GM19351 (cell line): ENCODE results near the gene TSSC4.

Experiments
- ATAC-seq: cut with Tn5 transposase; IDR thresholded peaks from one replicate; pipeline ENCODE4 v1.9.1; 2021; ENCODE audit warnings: mild to moderate bottlenecking, moderate library complexity; ENCODE audit not compliant: unreplicated experiment

TSSC4 gene

DNA sequence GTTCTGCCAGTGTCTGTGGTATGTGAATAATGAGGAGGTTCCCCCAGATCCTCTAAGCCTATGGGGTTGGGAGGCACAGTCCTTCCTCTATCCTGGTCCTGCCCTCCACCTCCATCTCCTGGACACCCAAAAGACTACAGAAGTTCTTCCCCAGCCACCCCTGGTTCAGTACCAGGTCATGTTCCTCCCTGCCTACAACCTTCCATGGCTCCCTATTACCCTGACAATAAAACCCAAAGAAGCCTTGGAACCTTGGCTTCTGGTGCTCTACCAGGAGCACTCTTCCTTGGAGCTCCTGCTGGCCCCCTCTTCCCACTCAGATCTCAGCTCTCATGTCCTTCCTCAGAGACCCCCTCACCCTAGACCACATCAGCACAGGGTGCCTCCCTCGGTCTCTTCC lies 30.8 kb downstream of the TSSC4 start:
- ATAC-seq = no peak

DNA sequence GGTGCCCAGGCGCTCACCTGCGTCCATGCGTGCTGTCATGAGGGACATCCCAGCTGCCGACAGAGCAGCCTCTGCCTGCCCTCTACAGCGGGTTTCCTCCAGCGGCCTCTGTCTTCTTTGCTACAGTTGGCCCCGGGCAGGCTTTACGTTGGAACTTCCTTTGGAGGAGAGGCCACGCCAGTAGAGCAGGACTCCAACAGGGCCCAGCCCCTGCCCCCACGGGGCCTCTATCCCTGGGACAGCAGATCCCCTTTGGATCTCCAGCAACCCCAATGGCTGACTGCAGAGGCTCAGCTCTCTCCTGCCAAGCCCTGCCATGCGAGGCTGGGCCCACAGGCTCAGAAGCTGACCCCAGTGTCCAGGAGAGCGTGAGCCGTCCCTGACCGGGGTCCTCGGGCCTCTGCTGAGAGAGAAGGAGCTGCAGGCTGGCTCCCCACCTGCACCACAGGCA lies 31.6 kb downstream of the TSSC4 start:
- no peak for ATAC-seq

DNA sequence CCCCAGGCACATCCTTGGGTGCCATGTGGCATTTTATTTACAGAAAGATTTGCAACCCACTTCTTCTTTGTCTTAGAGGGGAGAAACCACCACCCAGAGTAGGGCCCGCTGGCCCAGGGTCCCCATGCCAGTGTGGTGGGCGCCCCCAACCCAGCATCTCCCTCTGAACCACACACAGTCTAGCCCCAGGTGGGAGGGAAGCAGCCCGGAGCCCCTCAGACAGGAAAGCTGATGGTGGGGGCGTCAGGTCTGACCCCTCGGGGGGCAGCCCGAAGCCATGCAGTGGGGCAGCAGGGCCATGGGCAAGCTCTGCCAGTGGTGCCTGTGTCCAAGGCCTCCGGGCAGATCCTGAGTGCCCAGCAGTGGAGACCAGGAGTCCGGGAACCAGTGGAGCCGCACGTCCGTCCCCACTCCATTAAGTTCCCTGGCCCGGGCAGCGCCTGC lies 32.1 kb downstream of the TSSC4 start:
- ATAC-seq = no peak

DNA sequence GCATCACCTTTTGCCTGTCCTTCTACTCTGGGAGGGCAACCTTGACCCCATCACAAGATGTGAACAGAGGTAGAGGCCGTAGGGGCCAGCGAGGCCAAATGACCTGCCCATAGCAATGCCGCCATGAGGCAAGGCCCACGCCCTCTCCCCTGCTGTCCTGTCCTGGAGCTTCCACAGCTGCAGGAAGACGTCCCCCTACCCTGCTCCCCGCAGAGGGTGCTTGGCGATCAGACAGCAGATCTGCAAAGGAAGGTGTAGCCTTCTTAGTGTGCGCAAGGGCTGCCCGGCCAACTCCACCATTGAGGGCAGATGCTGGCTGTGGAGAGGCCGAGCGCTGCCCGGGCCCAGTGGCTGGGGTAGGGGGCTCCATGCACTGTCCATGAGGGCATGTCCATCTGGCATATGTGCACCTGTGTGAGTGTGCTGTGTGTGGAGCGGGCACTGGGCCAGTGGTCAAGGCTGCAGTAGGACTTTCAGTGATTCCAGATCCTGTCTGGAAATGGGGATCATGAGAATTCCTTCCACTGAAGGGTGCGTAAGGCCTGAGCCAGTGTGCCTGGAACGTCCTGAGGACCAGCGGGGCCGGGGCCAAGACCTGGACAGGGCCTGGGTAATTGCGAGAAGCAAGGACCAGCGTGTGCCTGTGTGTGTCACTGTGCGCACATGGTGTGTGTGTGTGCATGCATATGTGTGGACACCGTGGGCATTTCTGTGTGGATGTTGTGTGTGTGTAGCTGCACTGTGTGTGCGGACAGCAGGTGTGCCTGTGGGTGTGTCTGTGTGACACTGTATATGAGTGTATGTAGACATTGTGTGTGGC lies 32.8 kb downstream of the TSSC4 start:
- no peak for ATAC-seq

DNA sequence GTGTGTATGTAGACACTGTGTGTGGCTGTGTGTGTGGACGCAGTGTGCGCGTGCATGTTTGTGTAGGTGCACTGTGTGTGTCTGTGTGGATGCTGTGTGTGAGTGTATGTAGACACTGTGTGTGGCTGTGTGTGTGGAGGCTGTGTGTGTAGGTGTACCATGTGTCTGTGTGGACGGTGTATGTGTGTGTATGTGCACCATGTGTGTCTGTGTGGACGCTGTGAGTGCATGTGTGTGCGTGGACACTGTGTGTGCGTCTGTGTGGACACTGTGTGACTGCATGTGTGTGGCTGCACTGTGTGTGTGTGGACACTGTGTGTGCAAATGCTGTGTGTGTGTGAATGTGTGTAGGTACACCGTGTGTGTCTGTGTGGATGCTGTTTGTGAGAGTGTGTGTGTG lies 33.5 kb downstream of the TSSC4 start:
- ATAC-seq = no peak

DNA sequence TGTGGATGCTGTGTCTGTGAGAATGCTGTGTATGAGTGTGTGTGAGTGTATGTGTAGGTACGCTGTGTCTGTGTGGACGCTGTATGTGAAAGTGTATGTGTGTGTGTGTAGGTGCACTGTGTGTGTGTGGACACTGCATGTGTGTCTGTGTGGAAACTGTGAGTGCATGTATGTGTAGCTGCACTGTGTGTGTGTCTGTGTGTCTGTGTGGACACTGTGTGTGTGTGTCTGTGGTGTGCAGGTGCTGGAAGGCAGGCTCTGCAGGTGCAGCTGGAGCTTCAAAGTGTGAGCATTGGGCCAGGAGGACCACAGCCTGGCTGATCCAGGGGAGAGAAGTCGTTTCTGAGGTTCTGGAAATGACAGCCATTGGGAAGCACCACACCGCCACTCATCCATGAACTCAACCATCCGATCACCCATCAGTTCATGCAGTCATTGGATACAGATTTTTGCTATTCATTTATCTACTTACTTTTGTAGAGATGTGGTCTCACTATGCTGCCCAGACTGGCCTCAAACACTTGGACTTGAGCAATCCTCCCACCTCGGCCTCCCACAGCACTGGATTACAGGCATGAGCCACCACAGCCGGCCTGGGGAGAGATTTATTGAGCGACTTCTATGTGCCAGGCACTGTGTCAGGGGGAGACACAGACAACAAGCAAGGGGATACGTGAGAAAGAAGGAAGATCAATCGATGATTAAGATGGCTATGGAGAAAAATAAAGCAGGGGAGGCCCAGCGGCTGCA lies 34.1 kb downstream of the TSSC4 start:
- no peak for ATAC-seq

DNA sequence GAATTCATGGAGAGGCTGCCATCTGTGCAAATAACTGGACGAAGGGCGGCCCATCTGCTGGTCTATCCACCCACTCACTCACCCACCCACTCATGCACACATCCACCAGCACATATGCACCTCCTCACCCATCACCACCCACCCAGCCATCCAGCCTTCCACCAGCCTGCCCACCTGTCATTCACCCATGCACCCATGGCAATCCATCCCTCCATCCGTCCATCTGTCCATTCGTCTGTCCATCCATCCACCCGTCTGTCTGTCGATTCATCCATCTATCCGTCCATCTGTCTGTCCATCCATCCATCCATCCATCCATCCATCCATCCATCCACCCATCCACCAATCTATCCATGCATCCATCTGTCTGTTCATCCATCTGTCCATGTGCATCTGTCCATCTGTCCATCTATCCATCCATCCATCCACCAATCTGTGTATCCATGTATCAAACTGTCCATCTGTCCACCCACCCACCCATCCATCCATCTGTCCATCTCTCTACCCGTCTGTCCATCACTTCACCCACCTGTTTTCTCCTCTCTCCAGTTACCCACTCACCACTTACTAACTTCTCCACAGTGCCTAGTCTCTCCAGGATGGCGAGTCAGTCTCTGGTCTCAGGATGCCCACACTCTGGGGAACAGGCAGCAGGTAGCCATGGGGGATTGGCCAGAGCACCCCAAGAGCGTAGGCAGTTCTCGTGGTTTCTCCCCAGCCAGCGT lies 34.9 kb downstream of the TSSC4 start:
- ATAC-seq = no peak

DNA sequence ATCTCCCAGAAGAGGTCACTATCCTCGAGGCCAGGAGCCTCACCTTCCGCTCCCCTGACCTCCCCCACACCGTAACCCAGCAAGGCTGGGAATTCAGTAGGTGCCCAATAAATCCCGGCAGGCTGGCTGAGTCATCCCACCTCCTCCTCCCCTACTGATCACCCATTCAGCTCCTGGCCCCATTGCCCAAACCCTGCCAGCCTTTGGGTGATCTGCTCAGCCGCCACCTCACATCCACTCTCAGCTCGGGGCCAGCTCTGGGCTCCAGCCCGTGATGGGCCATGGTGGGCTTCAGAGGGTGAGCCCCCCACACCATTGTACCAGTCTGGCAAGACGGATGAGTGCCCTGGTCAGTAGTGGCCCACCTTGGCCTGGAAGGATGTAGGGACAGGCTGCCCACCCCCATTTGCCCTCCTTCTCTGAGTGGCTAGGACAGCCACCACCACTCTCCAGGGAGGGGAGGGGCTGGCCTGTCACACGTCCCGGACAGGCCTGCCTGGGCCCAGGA lies 35.5 kb downstream of the TSSC4 start:
- ATAC-seq = no peak

DNA sequence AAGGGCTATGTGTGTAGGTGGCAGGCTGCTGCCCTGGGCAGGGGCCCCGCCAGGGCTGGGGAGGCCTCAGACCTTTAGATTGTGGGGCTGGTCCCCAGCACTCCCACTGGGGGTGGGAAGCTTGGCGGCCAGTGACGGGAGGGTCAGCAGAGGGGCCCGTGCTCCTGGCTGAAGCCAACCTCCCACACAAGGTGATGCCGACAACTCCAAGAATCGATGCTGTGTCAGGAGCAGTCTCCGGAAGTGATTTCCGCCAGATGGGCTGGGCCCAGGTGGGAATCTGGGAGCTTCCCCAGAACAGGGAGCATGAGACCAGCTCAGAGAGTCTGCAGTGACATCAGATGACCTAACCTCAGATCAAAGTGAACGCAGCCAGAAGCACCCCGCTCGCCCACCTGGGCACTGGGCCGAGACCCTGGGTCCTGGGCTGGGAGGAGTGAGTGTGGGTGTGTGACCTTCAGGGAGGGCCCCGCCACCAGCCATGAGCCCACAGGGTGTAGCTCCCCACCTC lies 36.0 kb downstream of the TSSC4 start:
- no peak for ATAC-seq

DNA sequence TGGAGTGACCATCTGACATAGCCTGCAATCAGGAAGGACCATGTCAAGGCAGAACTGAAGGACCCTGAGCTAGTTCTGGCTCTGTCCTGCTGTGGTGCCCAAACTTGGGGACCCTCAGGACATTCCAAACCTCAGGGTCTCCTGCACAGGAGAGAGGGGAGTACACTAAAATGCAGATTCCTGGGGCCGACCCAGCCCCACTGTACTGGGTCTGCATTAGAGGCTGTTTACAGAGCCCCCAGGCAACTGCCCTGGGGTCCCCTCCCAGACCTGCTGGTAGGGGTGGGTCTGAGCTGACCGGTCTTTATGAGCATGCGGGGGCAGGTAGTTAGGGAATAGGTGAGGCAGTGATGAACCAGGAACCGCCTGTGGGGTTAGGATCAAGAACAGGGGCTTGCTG lies 37.0 kb downstream of the TSSC4 start:
- ATAC-seq = no peak

DNA sequence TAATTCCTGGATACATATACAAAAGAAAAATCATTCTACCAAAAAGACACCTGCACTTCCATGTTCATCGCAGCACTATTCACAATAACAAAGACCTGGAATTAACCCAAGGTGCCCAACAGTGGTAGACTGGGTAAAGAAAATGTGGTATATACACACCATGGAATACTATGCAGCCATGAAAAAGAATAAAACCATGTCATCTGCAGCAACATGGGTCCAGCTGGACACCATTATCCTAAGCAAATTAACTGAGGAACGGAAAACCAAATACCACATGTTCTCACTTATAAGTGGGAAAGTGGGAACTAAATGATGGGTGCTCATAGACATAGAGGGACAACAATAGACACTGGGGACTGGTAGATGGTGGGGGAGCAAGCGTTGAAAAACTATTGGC lies 39.3 kb downstream of the TSSC4 start:
- no peak for ATAC-seq

DNA sequence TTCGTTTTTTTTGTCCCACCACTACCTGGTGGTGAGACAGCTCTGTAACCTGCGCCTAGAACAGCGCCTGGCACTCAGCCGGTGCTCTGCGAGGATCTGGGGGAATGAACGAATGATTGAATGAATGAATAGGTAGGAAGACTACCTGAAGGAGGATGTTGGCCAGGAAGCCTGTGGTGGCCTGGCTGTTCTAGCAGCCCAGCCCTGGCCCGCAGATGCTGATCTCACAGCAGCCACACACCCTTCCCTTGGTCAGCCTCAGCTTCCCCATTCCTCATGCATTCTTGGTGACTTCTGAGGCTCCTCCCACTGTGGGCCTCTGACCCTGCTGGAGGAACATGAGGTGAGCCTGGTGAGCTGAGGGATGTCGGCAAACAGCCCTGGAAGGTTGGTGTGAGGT lies 40.1 kb downstream of the TSSC4 start:
- ATAC-seq = no peak

DNA sequence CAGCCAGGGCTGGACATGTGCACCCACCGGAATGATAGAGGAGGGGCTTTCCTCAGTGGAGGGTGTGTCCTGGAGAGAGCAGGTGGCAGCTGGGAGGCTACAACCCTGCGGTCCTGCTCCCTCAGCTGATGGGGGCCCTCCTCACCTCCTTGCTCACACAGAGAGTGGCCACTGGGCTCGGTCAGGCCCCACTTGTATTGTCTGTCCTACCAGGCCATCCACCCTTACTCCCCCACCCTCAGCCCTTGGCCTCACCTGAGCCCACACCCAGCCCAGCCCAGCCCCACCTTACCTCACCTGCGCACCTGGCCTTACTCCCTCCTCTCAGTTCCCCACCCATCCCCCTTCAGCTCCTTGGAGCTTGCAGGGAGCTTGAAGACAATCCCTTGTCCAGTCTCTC lies 40.6 kb downstream of the TSSC4 start:
- no peak for ATAC-seq

DNA sequence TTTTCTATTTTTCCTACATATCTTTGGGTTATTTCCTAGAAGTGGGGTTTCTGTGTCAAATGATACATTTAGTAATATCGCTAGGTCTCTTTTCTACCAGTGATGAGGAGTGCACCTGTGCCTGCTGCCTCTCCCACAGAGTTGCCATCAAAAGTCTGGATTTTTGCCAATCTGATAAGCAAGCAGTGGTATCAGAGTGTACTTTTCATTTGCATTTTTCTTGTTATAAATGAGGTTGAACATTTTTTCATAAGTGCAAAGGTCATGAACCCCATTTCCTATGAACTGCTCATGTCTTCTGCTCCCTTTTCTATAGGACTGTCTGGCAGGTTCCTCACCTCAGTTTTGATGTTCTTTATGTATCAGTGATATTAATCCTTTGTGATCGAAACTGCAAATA lies 42.0 kb downstream of the TSSC4 start:
- no peak for ATAC-seq

DNA sequence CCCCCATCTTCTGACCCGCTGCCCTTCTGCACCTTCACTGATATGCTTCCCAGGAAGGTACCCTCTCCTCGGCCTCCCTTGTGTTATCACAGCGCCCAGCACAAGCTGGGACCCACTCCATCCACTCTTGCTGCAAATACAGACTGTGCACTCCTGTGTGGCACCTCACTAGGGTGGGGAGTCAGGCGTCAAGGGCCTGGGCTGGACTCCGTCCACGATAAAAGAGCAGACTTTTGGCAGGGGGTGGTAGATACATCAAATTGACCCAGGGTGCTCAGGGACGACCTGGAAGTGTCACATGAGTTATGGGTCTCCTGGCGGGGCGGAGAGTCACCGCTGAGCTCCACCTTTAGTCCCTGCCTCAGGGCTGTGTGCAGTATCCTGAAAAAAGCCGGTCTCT lies 42.9 kb downstream of the TSSC4 start:
- ATAC-seq = no peak

DNA sequence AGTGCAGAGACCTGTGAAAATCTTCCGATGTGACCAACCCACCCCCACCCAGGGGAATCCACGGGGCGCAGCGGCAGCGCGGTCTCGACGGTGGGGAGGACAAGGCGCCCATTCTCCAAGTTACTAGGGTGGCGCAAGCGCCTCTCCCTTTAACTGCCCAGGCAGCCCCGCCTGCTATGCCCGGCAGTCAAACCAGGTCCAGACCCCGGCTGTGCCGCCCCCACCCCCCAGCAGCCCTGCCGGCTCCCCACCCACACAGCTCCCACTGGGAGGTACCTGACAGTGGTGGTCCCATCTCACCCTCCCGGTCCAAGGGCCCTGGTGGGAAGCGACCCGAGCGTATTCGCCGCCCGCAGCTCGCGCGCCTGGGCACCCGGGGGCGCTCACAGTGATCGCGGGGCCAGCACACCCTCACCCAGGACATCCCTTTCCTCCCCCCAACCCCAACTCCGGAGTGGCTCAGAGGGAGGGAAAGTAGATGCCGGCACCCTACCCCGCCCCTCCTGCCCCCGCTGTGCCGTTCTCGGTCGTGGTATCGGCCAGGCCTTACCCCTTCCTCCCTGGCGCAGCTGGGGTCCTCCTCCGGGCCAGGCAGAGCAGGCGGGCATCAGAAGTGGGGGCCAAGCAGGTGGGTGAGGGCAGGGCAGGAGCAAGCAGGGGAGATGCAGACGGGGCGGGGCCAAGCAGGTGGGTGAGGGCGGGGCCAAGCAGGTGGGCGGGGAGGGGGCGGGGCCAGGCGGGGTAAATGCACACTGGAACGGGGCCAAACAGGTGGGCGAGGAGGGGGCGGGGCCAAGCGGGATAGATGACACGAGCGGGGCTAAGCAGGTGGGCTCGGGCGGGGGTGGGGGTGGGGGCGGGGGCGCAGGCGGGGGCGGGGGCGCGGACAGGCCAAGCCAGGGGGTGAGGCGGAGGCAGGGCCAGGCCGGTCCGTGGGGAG lies 43.6 kb downstream of the TSSC4 start, which contains the start of gene TRPM5:
Gene TRPM5, minus strand, starts transcription at position 634 of the 940 bp plus-strand sequence. CDS start 21,478 bp downstream, outside the sequence.
- ATAC-seq = no peak

DNA sequence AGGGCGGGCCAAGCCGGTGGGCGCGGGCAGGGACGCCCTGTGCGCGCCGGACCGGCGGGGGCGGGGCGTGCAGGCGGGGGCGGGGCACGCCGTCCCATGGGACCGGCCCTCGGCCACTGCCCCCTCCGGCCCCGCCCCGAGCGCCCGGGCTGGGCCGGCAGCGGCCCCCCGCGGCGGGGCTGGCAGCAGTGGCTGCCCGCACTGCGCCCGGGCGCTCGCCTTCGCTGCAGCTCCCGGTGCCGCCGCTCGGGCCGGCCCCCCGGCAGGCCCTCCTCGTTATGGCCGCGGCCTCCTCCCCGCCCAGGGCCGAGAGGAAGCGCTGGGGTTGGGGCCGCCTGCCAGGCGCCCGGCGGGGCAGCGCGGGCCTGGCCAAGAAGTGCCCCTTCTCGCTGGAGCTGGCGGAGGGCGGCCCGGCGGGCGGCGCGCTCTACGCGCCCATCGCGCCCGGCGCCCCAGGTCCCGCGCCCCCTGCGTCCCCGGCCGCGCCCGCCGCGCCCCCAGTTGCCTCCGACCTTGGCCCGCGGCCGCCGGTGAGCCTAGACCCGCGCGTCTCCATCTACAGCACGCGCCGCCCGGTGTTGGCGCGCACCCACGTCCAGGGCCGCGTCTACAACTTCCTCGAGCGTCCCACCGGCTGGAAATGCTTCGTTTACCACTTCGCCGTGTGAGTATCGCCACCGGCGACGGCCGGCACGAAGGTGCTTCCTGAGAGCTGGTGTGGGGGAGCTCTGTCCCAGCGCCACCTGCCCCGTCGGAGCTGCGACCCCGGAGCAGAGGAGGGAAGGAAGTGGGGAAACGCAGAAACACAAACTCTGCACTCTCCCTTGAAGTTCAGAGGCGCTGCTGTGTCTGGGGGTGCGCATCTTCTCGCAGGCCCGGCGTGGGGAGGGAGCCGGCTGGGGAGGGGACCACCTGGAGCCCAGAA lies 44.5 kb downstream of the TSSC4 start, which contains the start of gene KCNQ1:
Gene KCNQ1, plus strand, starts transcription at position 188 of the 925 bp plus-strand sequence. Its CDS starts 91 bp downstream, at position 279.
- no peak for ATAC-seq

DNA sequence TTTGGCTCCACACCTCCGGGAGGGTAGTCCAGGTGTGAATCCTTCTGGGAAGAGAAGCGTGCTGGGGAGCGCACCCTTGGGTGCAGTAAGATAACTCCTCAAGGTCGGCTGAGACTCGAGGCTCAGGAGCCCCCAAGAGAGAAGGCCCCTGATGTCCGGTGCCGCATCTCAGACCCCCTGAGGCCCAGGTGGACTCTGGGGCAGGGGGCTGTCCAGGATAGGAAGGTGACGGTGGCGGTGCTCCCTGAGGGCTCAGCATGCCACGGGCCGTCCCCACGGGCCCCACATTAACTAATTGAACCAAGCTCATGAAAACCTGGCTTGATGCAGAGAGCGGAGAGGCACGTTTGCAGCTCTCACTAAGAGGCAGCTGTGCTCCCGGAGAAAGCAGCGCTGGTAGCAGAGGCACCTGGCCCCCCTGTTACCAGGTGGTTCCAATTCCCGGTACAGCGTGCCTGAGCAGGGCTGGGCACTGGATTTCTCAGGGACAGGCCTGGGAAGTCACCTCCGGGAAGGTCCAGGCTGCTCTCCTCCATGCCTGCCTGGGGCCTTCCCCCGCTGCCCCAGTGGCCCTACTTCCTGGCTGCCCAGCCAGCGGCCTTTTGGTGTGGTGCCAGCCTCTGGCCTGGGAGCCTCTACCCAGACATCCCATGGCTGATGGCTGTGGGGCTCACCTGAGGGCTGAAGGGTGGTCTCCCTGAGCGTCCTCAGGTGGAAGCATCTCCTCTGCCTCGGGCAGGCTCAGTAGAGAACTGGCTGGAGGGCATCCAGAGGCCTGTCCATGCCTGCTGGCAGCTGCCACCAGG lies 45.4 kb downstream of the TSSC4 start:
- no peak for ATAC-seq
